Fibroblast of lung (primary cell): ENCODE measurements around the gene KCNAB2.

Experiments
- EZH2 ChIP-seq: IDR thresholded peaks from 2 replicates; pipeline ENCODE4 v1.5.1; 2012; ENCODE audit warnings: low read length, control low read depth, mild to moderate bottlenecking; ENCODE audit errors: missing control alignments
- TF ChIP-seq, protein P1 (sequence below), 2 donors: IDR thresholded peaks in 1 of 2; conservative IDR thresholded peaks in 1 of 2; 1 replicate in 1 of 2; 2 replicates in 1 of 2; pipeline ENCODE4 v1.5.1; 2011 to 2012; ENCODE audit warnings: low read length in 2 of 2, control low read depth in 1 of 2, inconsistent platforms in 1 of 2, low read depth in 1 of 2, mild to moderate bottlenecking in 1 of 2

DNA sequence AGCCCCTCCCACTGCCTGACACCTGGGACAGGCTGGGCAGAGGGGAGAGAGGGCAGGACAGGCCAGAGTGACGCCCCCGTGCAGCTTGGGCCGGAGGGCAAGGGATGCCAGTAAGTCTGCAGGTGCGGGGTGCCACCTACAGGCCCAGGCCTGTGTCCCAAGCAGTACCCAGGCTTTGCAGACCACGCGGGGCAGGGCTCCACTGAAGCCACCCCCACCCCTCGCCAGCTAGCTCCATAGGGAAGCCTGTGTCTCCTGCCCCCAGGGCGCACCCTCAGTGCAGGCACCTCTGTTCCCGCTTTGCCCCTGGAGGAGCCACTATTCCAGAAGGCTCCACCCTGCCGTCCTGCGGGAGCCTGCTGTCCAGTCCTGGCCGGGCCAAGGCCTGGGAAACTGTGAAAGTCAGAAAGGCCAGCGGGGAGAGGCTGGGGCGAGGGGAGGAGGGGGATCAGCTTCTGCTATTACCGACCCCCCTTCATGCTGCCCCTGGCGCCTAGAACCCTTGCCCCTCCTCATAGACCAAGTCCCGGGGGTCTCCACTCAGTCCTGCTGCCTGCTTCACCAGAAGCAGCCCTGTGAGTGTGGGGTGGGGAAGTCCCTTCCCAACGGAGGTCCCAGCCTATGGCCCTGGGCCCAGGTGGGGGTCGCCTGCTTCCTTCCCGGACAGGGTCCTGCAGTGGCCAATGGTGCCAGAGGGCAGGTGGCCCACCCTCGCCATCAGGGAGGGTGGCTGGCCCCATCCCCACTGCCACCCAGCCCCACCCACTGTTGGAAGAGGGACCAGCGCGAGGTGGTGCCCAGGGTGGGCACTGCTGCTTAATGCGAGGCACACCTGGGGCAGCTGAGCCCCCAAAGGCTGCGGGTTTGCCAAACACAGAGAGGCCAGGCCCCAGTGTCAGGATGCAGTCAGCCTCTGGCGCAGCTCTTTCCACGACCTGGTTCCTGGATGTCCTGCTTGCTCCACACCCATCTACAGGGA is 54.4 kb downstream of the KCNAB2 start:
- no peak for TF ChIP-seq EZH2
- TF ChIP-seq, protein P1, sequence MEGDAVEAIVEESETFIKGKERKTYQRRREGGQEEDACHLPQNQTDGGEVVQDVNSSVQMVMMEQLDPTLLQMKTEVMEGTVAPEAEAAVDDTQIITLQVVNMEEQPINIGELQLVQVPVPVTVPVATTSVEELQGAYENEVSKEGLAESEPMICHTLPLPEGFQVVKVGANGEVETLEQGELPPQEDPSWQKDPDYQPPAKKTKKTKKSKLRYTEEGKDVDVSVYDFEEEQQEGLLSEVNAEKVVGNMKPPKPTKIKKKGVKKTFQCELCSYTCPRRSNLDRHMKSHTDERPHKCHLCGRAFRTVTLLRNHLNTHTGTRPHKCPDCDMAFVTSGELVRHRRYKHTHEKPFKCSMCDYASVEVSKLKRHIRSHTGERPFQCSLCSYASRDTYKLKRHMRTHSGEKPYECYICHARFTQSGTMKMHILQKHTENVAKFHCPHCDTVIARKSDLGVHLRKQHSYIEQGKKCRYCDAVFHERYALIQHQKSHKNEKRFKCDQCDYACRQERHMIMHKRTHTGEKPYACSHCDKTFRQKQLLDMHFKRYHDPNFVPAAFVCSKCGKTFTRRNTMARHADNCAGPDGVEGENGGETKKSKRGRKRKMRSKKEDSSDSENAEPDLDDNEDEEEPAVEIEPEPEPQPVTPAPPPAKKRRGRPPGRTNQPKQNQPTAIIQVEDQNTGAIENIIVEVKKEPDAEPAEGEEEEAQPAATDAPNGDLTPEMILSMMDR (conservative IDR thresholded peaks at IDR 0.05 in 1 of 2, IDR thresholded peaks at IDR 0.05 in 1 of 2; ENCODE audit: low read depth in 1 of 2, low read length in 2 of 2) = no peak
